SU-DHL-6 (cell line): ENCODE measurements around the gene AIG1.

ENCODE experiments used
- EZH2phosphoT487 ChIP-seq: fragments of 200-600 bp; sonication (generic), shearing (Covaris generic); conservative IDR thresholded peaks from 2 replicates; pipeline ENCODE4 v1.6.1; 2018; ENCODE audit warnings: mild to moderate bottlenecking, antibody characterized with exemption, low read length, moderate library complexity, mixed read lengths
- TF ChIP-seq, protein P1 (sequence below): fragments of 200-600 bp; sonication (generic); IDR thresholded peaks from one replicate; pipeline ENCODE4 v1.5.1; 2017; ENCODE audit warnings: antibody characterized with exemption, mild to moderate bottlenecking, low read length, moderate library complexity; ENCODE audit not compliant: insufficient read depth, poor library complexity, severe bottlenecking

DNA sequence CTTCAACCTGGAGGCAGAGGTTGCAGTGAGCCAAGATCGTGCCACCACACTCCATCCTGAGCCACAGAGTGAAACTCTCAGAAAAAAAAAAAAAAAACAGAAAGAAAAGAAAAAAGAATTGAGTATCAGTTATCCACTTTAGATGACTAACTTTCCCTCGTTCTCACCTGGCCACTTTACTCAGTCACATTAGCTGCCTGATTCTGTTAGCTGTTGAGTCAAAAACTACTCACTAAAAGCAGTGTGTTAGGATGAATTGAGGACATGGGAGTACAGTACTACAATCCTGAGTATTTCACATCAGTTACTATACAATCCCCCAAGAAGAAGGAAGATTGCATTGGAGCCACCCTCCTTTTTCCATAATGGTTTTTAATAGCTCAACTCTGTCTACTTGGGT lies 275.2 kb downstream of the AIG1 start:
- TF ChIP-seq, protein P1, sequence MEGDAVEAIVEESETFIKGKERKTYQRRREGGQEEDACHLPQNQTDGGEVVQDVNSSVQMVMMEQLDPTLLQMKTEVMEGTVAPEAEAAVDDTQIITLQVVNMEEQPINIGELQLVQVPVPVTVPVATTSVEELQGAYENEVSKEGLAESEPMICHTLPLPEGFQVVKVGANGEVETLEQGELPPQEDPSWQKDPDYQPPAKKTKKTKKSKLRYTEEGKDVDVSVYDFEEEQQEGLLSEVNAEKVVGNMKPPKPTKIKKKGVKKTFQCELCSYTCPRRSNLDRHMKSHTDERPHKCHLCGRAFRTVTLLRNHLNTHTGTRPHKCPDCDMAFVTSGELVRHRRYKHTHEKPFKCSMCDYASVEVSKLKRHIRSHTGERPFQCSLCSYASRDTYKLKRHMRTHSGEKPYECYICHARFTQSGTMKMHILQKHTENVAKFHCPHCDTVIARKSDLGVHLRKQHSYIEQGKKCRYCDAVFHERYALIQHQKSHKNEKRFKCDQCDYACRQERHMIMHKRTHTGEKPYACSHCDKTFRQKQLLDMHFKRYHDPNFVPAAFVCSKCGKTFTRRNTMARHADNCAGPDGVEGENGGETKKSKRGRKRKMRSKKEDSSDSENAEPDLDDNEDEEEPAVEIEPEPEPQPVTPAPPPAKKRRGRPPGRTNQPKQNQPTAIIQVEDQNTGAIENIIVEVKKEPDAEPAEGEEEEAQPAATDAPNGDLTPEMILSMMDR: no peak
- TF ChIP-seq EZH2phosphoT487: no peak
